ENCODE data around the gene SLC25A19. TPM values are rescaled to one million over a fixed set of nuclear protein-coding genes. Genes with fewer than 3 reads are reported as not detected.

SLC25A19 gene
- 2.9 TPM for total RNA-seq (ENCODE audit: unreplicated experiment)
- long read RNA-seq, partial matches to known transcripts, result 0 of 1 reads
- long read RNA-seq, other reads (novel, unspliced or antisense), result 0 of 1 reads

GRCh38 chr17:75289115-75289831 is at the start of gene SLC25A19:
TSS of gene SLC25A19 (minus strand) at chr17:75289433. CDS start at chr17:75286764, 2,669 bp downstream.
- H3K36me3 Mint-ChIP-seq (ENCODE audit: low read depth, unreplicated experiment), result no peaks in the 10 kb centered on the region
- peak within 1 kb of the TSS; percentile 94 for H3K27ac Mint-ChIP-seq (ENCODE audit: unreplicated experiment)
- DNase-seq (ENCODE audit: low spot score), result peak; percentile 94
- peaks cover 9% of the 10 kb centered on the region for H3K4me1 Mint-ChIP-seq (ENCODE audit: unreplicated experiment)
- peak; percentile 34 for TF ChIP-seq CTCF (IDR thresholded peaks at IDR 0.05; ENCODE audit: unreplicated experiment)
- peaks cover 9% of the 10 kb centered on the region for H3K27me3 Mint-ChIP-seq (ENCODE audit: unreplicated experiment)
- peak within 1 kb of the TSS; percentile 96 for H3K4me3 Mint-ChIP-seq (ENCODE audit: unreplicated experiment)
- no peaks in the 10 kb centered on the region for H3K9me3 Mint-ChIP-seq (ENCODE audit: unreplicated experiment)

- H3K27ac Mint-ChIP-seq (ENCODE audit: unreplicated experiment), result no peak overlapping the region
Observed at GRCh38 chr17:75338335-75338734, 49.1 kb upstream of the SLC25A19 start.

GRCh38 chr17:75335315-75335714 is 46.1 kb upstream of the SLC25A19 start:
- no peak for DNase-seq (ENCODE audit: low spot score)
- H3K4me3 Mint-ChIP-seq (ENCODE audit: unreplicated experiment), result no peak overlapping the region
- H3K36me3 Mint-ChIP-seq (ENCODE audit: low read depth, unreplicated experiment), result no peaks in the 10 kb centered on the region
- H3K4me1 Mint-ChIP-seq (ENCODE audit: unreplicated experiment), result no peaks in the 10 kb centered on the region
- no peaks in the 10 kb centered on the region for H3K27me3 Mint-ChIP-seq (ENCODE audit: unreplicated experiment)
- no peak for TF ChIP-seq CTCF (IDR thresholded peaks at IDR 0.05; ENCODE audit: unreplicated experiment)
- H3K9me3 Mint-ChIP-seq (ENCODE audit: unreplicated experiment), result no peaks in the 10 kb centered on the region
- no peak overlapping the region for H3K27ac Mint-ChIP-seq (ENCODE audit: unreplicated experiment)

More at GRCh38 chr17:75338335-75338734, 49.1 kb upstream of the SLC25A19 start:
- DNase-seq (ENCODE audit: low spot score), result no peak
- H3K9me3 Mint-ChIP-seq (ENCODE audit: unreplicated experiment), result no peaks in the 10 kb centered on the region
- peaks cover 4% of the 10 kb centered on the region for H3K4me1 Mint-ChIP-seq (ENCODE audit: unreplicated experiment)
- no peaks in the 10 kb centered on the region for H3K27me3 Mint-ChIP-seq (ENCODE audit: unreplicated experiment)
- H3K4me3 Mint-ChIP-seq (ENCODE audit: unreplicated experiment), result no peak overlapping the region
- H3K36me3 Mint-ChIP-seq (ENCODE audit: low read depth, unreplicated experiment), result no peaks in the 10 kb centered on the region
- TF ChIP-seq CTCF (IDR thresholded peaks at IDR 0.05; ENCODE audit: unreplicated experiment), result no peak

GRCh38 chr17:75334723-75335122 is 45.5 kb upstream of the SLC25A19 start:
- no peaks in the 10 kb centered on the region for H3K36me3 Mint-ChIP-seq (ENCODE audit: low read depth, unreplicated experiment)
- no peaks in the 10 kb centered on the region for H3K4me1 Mint-ChIP-seq (ENCODE audit: unreplicated experiment)
- no peak for TF ChIP-seq CTCF (IDR thresholded peaks at IDR 0.05; ENCODE audit: unreplicated experiment)
- no peaks in the 10 kb centered on the region for H3K27me3 Mint-ChIP-seq (ENCODE audit: unreplicated experiment)
- H3K4me3 Mint-ChIP-seq (ENCODE audit: unreplicated experiment), result no peak overlapping the region
- H3K27ac Mint-ChIP-seq (ENCODE audit: unreplicated experiment), result no peak overlapping the region
- H3K9me3 Mint-ChIP-seq (ENCODE audit: unreplicated experiment), result no peaks in the 10 kb centered on the region
- no peak for DNase-seq (ENCODE audit: low spot score)

- no peaks in the 10 kb centered on the region for H3K36me3 Mint-ChIP-seq (ENCODE audit: low read depth, unreplicated experiment)
- no peak for TF ChIP-seq CTCF (IDR thresholded peaks at IDR 0.05; ENCODE audit: unreplicated experiment)
- no peak for DNase-seq (ENCODE audit: low spot score)
- H3K9me3 Mint-ChIP-seq (ENCODE audit: unreplicated experiment), result no peaks in the 10 kb centered on the region
- H3K4me3 Mint-ChIP-seq (ENCODE audit: unreplicated experiment), result no peak overlapping the region
- no peak overlapping the region for H3K27ac Mint-ChIP-seq (ENCODE audit: unreplicated experiment)
- H3K4me1 Mint-ChIP-seq (ENCODE audit: unreplicated experiment), result peaks cover 3% of the 10 kb centered on the region
- no peaks in the 10 kb centered on the region for H3K27me3 Mint-ChIP-seq (ENCODE audit: unreplicated experiment)
Observed at GRCh38 chr17:75331671-75332070, 42.4 kb upstream of the SLC25A19 start.

All from endothelial cell (in vitro differentiated cells).